ENCODE results near the gene NUAK2.

- TF ChIP-seq CTCF (IDR thresholded peaks at IDR 0.05) (no peak), POLR2A (IDR thresholded peaks at IDR 0.05) (no peak)
Observed at GRCh38 chr1:205266611-205267305, 54.8 kb downstream of the NUAK2 start.
